Measurements from ENCODE around the gene GOSR1. TPM values are rescaled to one million over a fixed set of nuclear protein-coding genes. Genes with fewer than 3 reads are reported as not detected.
"Not testable (repeated sequence)": the region's sequence is repeated elsewhere in the genome, so short reads cannot be mapped to it uniquely, and the experiment has no call there.

GOSR1 gene
- total and polyA plus RNA-seq, 11 donors: 8.9 to 39.7 (median 29.8) TPM

GRCh38 chr17:30450125-30451027 is 26.8 kb upstream of the GOSR1 start:
- peaks cover 0 to 65% (median 47%) of the 10 kb centered on the region in 9 donors for H3K36me3 ChIP-seq
- H3K27me3 ChIP-seq: no peaks in the 10 kb centered on the region
- DNase-seq (no peak), ATAC-seq (no peak)
- H3K9me3 ChIP-seq: peaks cover 0 to 2% (median 0%) of the 10 kb centered on the region in 12 donors
- WGBS, 4 donors: 94 to 96% (median 94%) methylated on average over 12 of the region's 12 CpGs
- no peak for TF ChIP-seq POLR2A (IDR thresholded peaks at IDR 0.05)
- TF ChIP-seq, protein P1, sequence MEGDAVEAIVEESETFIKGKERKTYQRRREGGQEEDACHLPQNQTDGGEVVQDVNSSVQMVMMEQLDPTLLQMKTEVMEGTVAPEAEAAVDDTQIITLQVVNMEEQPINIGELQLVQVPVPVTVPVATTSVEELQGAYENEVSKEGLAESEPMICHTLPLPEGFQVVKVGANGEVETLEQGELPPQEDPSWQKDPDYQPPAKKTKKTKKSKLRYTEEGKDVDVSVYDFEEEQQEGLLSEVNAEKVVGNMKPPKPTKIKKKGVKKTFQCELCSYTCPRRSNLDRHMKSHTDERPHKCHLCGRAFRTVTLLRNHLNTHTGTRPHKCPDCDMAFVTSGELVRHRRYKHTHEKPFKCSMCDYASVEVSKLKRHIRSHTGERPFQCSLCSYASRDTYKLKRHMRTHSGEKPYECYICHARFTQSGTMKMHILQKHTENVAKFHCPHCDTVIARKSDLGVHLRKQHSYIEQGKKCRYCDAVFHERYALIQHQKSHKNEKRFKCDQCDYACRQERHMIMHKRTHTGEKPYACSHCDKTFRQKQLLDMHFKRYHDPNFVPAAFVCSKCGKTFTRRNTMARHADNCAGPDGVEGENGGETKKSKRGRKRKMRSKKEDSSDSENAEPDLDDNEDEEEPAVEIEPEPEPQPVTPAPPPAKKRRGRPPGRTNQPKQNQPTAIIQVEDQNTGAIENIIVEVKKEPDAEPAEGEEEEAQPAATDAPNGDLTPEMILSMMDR (IDR thresholded peaks at IDR 0.05): no peak
- H3K4me1 ChIP-seq: peaks cover 0 to 8% (median 0%) of the 10 kb centered on the region in 12 donors
- no peak overlapping the region for H3K4me3 ChIP-seq
- intact Hi-C loops (cut with DNase I): no loop called here
- H3K27ac ChIP-seq: no peak overlapping the region

DNA sequence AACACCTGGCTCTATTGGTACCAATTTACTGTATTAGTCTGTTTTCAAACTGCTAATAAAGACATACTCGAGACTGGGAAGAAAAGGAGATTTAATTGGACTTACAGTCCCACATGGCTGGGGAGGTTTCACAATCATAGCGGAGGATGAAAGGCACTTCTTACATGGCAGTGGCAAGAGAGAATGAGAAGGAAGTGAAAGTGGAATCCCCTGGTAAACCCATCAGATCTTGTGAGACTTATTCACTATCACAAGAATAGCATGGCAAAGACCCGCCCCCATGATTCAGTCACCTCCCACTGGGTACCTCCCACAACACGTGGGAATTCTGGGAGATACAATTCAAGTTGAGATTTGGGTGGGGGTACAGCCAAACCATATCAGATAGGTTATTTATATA is 22.6 kb upstream of the GOSR1 start:
- no peak overlapping the region for H3K4me3 ChIP-seq
- H3K36me3 ChIP-seq: peaks cover 0 to 85% (median 74%) of the 10 kb centered on the region in 9 donors
- peaks cover 0 to 2% (median 0%) of the 10 kb centered on the region in 12 donors for H3K4me1 ChIP-seq
- no peak for ATAC-seq
- WGBS, 4 donors: 90 to 97% (median 92%) methylated on average over 4 of the region's 4 CpGs
- DNase-seq: no peak
- H3K9me3 ChIP-seq: peaks cover 0 to 2% (median 0%) of the 10 kb centered on the region in 12 donors
- H3K27ac ChIP-seq: no peak overlapping the region
- H3K27me3 ChIP-seq: no peaks in the 10 kb centered on the region
- intact Hi-C loops (cut with DNase I): no loop called here
- TF ChIP-seq POLR2A (IDR thresholded peaks at IDR 0.05): no peak
- TF ChIP-seq, protein P1 (IDR thresholded peaks at IDR 0.05): no peak

GRCh38 chr17:30458371-30458770 is 18.8 kb upstream of the GOSR1 start:
- H3K36me3 ChIP-seq: peaks cover 0 to 77% (median 69%) of the 10 kb centered on the region in 9 donors
- no peak overlapping the region for H3K4me3 ChIP-seq
- DNase-seq (no peak), ATAC-seq (no peak)
- intact Hi-C loops (cut with DNase I): no loop called here
- H3K27ac ChIP-seq: no peak overlapping the region
- H3K4me1 ChIP-seq: no peaks in the 10 kb centered on the region
- no peak for TF ChIP-seq POLR2A (IDR thresholded peaks at IDR 0.05)
- TF ChIP-seq, protein P1 (IDR thresholded peaks at IDR 0.05): no peak
- H3K9me3 ChIP-seq: peaks cover 0 to 2% (median 0%) of the 10 kb centered on the region in 12 donors
- H3K27me3 ChIP-seq: no peaks in the 10 kb centered on the region
- 92 to 97% (median 96%) methylated on average over 6 of the region's 6 CpGs for WGBS, 4 donors

DNA sequence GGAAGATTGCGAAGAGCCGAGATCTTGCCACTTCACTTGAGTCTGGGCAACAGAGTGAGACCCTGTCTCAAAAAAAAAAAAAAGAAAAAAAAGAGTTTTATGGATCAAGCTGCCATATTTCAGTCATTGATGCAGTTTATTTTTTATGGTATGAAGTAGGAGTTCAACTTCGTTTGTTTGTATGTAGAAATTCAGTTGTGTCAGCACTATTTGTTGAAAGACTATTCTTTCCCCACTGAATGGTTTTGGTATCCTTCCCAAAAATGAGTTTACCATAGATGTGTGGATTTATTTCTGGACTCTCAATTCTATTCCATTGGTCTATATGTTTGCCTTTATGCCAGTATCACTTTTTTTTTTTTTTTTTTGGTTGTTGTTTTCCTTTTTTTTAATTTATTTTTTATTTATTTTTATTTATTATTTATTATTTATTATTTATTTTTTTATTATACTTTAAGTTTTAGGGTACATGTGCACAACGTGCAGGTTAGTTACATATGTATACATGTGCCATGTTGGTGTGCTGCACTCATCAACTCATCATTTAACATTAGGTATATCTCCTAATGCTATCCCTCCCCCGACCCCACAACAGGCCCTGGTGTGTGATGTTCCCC is 18.3 kb upstream of the GOSR1 start:
- H3K9me3 ChIP-seq; H3K27ac ChIP-seq; DNase-seq; intact Hi-C loops (cut with DNase I); H3K27me3 ChIP-seq; ATAC-seq; H3K4me3 ChIP-seq; H3K4me1 ChIP-seq: not testable (repeated sequence)
- peaks cover 0 to 78% (median 66%) of the 10 kb centered on the region in 9 donors for H3K36me3 ChIP-seq
- 94 to 96% (median 95%) methylated on average over 5 of the region's 5 CpGs for WGBS, 4 donors
